Ascending aorta (tissue), 2 donors: ENCODE measurements around the gene TNFSF18. TPM values are rescaled to one million over a fixed set of nuclear protein-coding genes. Genes with fewer than 3 reads are reported as not detected.

ENCODE experiments used
- DNase-seq, 2 donors: peaks; one replicate each; pipeline ENCODE4 v3.0.0-alpha.2; 2019; ENCODE audit warnings: low spot score in 2 of 2
- H3K27ac ChIP-seq, 2 donors: fragments of 200-600 bp; sonication (generic); one replicate each; pipeline ENCODE4 v1.5.1; 2016 to 2017; ENCODE audit warnings: mild to moderate bottlenecking in 1 of 2
- H3K27me3 ChIP-seq: fragments of 200-600 bp; sonication (generic); one replicate; pipeline ENCODE4 v1.5.1; 2017
- H3K36me3 ChIP-seq, 2 donors: fragments of 200-600 bp; sonication (generic); one replicate each; pipeline ENCODE4 v1.5.1; 2016
- H3K4me1 ChIP-seq, 2 donors: fragments of 200-600 bp; sonication (generic); one replicate each; pipeline ENCODE4 v1.5.1; 2016 to 2017; ENCODE audit warnings: mild to moderate bottlenecking in 1 of 2
- H3K4me3 ChIP-seq, 2 donors: fragments of 200-600 bp; sonication (generic); one replicate each; pipeline ENCODE4 v1.5.1; 2016 to 2017; ENCODE audit warnings: mild to moderate bottlenecking in 1 of 2
- H3K9me3 ChIP-seq, 2 donors: fragments of 200-600 bp; sonication (generic); one replicate each; pipeline ENCODE4 v1.5.1; 2016
- CTCF ChIP-seq, 3 experiments: fragments of 200-600 bp in 2 of 3; fragments of 450-650 bp in 1 of 3; sonication (generic) in 2 of 3; IDR thresholded peaks; one replicate each; pipeline ENCODE4 v1.5.1; 2016 to 2019; ENCODE audit warnings: antibody characterized with exemption in 3 of 3, mild to moderate bottlenecking in 1 of 3, moderate library complexity in 1 of 3
- intact Hi-C: fragments of 100-400 bp; cut with DNase I; formaldehyde crosslinking; loops from one replicate; pipeline ENCODE4 v1.15.1; 2023
- total RNA-seq: library from RNA; depleted of rRNA; stranded (reverse); fragments of >200 nt; gene quantifications from one replicate; pipeline ENCODE4 v1.1.0, GENCODE V29; 2016

Gene TNFSF18
- total RNA-seq, 1 donor from 2014 or later: not detected

GRCh38 chr1:173062150-173062938, 11.6 kb upstream of the TNFSF18 start:
- H3K36me3 ChIP-seq: no peaks in the 10 kb centered on the region
- TF ChIP-seq CTCF (IDR thresholded peaks at IDR 0.05): no peak
- no peak overlapping the region for H3K4me3 ChIP-seq
- no peaks in the 10 kb centered on the region for H3K9me3 ChIP-seq
- no peak overlapping the region for H3K27ac ChIP-seq
- H3K4me1 ChIP-seq: no peaks in the 10 kb centered on the region
- DNase-seq: no peak
- H3K27me3 ChIP-seq: no peaks in the 10 kb centered on the region
- intact Hi-C loops: no loop called here

GRCh38 chr1:173058556-173058955, 7.8 kb upstream of the TNFSF18 start:
- no peak overlapping the region for H3K4me3 ChIP-seq
- no peak for DNase-seq
- intact Hi-C loops: no loop called here
- H3K4me1 ChIP-seq: no peaks in the 10 kb centered on the region
- no peak for TF ChIP-seq CTCF (IDR thresholded peaks at IDR 0.05)
- H3K36me3 ChIP-seq: no peaks in the 10 kb centered on the region
- H3K9me3 ChIP-seq: no peaks in the 10 kb centered on the region
- H3K27ac ChIP-seq: no peak overlapping the region
- H3K27me3 ChIP-seq: no peaks in the 10 kb centered on the region

- DNase-seq: no peak
- intact Hi-C loops: no loop called here
- Histone ChIP-seq H3K27me3 (no peaks in the 10 kb centered on the region), H3K36me3 (no peaks in the 10 kb centered on the region), H3K4me1 (no peaks in the 10 kb centered on the region), H3K9me3 (no peaks in the 10 kb centered on the region), H3K4me3 (no peak overlapping the region), H3K27ac (no peak overlapping the region)
- no peak for TF ChIP-seq CTCF (IDR thresholded peaks at IDR 0.05)
Observed at GRCh38 chr1:173057984-173058383, 7.2 kb upstream of the TNFSF18 start.

- no peak for TF ChIP-seq CTCF (IDR thresholded peaks at IDR 0.05)
- intact Hi-C loops: no loop called here
- no peaks in the 10 kb centered on the region for H3K9me3 ChIP-seq
- H3K4me1 ChIP-seq: no peaks in the 10 kb centered on the region
- no peaks in the 10 kb centered on the region for H3K27me3 ChIP-seq
- H3K27ac ChIP-seq: no peak overlapping the region
- no peak overlapping the region for H3K4me3 ChIP-seq
- H3K36me3 ChIP-seq: no peaks in the 10 kb centered on the region
- DNase-seq: no peak
Observed at GRCh38 chr1:173056365-173056764, 5.6 kb upstream of the TNFSF18 start.

GRCh38 chr1:173052681-173053196, 2.0 kb upstream of the TNFSF18 start:
- H3K4me1 ChIP-seq: no peaks in the 10 kb centered on the region
- H3K4me3 ChIP-seq: no peak overlapping the region
- H3K27me3 ChIP-seq: no peaks in the 10 kb centered on the region
- no peak for TF ChIP-seq CTCF (IDR thresholded peaks at IDR 0.05)
- no peaks in the 10 kb centered on the region for H3K9me3 ChIP-seq
- H3K27ac ChIP-seq: no peak overlapping the region
- intact Hi-C loops: no loop called here
- H3K36me3 ChIP-seq: no peaks in the 10 kb centered on the region
- no peak for DNase-seq
